Peyer's patch (tissue), 4 donors: Measurements from ENCODE around the gene ZBTB11. TPM values are rescaled to one million over a fixed set of nuclear protein-coding genes. Genes with fewer than 3 reads are reported as not detected.
"Not testable (repeated sequence)": the region's sequence is repeated elsewhere in the genome, so short reads cannot be mapped to it uniquely, and the experiment has no call there.

ENCODE experiments used
- DNase-seq, 3 donors: peaks; one replicate each; pipeline ENCODE4 v3.0.0-alpha.2; 2017 to 2019
- H3K27ac ChIP-seq, 4 donors: fragments of 200-600 bp; sonication (generic); one replicate each; pipeline ENCODE4 v1.5.1; 2016 to 2019
- H3K27me3 ChIP-seq, 2 donors: fragments of 200-600 bp; sonication (generic); one replicate each; pipeline ENCODE4 v1.5.1; 2019
- H3K36me3 ChIP-seq, 3 donors: fragments of 200-600 bp; sonication (generic); one replicate each; pipeline ENCODE4 v1.5.1; 2016 to 2019
- H3K4me1 ChIP-seq, 4 donors: fragments of 200-600 bp; sonication (generic); one replicate each; pipeline ENCODE4 v1.5.1; 2016 to 2019
- H3K4me3 ChIP-seq, 4 donors: fragments of 200-600 bp; sonication (generic); 1 replicate in 3 of 4; 2 replicates in 1 of 4; pipeline ENCODE4 v1.5.1; 2016 to 2019; ENCODE audit warnings: mild to moderate bottlenecking in 1 of 4
- H3K9me3 ChIP-seq, 4 donors: fragments of 200-600 bp; sonication (generic); one replicate each; pipeline ENCODE4 v1.5.1; 2016 to 2019; ENCODE audit warnings: mild to moderate bottlenecking in 1 of 4
- POLR2A ChIP-seq, 2 donors: fragments of 450-650 bp; IDR thresholded peaks; one replicate each; pipeline ENCODE4 v1.5.1; 2017; ENCODE audit warnings: antibody characterized with exemption in 2 of 2, mild to moderate bottlenecking in 2 of 2, moderate library complexity in 2 of 2
- total RNA-seq, 4 donors: library from RNA; depleted of rRNA; stranded (reverse); fragments of >200 nt; gene quantifications; one replicate each; pipeline ENCODE4 v1.1.0, GENCODE V29; 2016
- TF ChIP-seq, protein P1 (sequence below), 6 experiments: fragments of 450-650 bp in 4 of 6; fragments of 200-600 bp in 2 of 6; sonication (generic) in 1 of 6; IDR thresholded peaks; one replicate each; pipeline ENCODE4 v1.5.1; 2017 to 2019; ENCODE audit warnings: antibody characterized with exemption in 6 of 6, mild to moderate bottlenecking in 3 of 6, moderate library complexity in 1 of 6

Gene ZBTB11
- total RNA-seq, 4 donors from 2014 or later, result 15.5 to 25.5 (median 22.9) TPM

- H3K36me3 ChIP-seq, result no peaks in the 10 kb centered on the region
- no peak overlapping the region for H3K4me3 ChIP-seq
- no peaks in the 10 kb centered on the region for H3K4me1 ChIP-seq
- H3K27ac ChIP-seq, result no peak overlapping the region
- H3K9me3 ChIP-seq, result no peaks in the 10 kb centered on the region
- no peak for TF ChIP-seq POLR2A (IDR thresholded peaks at IDR 0.05)
- TF ChIP-seq, protein P1, sequence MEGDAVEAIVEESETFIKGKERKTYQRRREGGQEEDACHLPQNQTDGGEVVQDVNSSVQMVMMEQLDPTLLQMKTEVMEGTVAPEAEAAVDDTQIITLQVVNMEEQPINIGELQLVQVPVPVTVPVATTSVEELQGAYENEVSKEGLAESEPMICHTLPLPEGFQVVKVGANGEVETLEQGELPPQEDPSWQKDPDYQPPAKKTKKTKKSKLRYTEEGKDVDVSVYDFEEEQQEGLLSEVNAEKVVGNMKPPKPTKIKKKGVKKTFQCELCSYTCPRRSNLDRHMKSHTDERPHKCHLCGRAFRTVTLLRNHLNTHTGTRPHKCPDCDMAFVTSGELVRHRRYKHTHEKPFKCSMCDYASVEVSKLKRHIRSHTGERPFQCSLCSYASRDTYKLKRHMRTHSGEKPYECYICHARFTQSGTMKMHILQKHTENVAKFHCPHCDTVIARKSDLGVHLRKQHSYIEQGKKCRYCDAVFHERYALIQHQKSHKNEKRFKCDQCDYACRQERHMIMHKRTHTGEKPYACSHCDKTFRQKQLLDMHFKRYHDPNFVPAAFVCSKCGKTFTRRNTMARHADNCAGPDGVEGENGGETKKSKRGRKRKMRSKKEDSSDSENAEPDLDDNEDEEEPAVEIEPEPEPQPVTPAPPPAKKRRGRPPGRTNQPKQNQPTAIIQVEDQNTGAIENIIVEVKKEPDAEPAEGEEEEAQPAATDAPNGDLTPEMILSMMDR (IDR thresholded peaks at IDR 0.05), result no peak
- H3K27me3 ChIP-seq, result no peaks in the 10 kb centered on the region
- no peak for DNase-seq
Measured at GRCh38 chr3:101624857-101625256, 52.1 kb downstream of the ZBTB11 start.

DNA sequence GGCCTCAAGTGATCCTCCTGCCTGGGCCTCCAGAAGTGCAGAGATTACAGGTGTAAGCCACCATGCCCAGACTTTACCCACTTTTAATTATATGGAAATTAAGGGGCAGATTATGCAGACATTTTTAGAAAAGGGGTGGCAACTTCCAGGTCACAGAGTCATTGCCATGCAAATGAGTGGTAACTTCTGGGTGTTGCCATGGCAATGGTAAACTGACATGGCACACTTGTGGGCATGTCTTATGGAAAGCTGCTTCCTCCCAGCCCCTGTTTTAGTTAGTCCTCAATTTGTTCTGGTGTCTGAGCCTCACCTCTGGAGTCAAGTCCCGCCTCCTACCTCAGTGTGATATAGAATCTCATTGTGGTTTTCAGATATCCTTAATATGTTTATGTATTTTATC is 53.3 kb downstream of the ZBTB11 start:
- Histone ChIP-seq H3K36me3 (no peaks in the 10 kb centered on the region), H3K4me1 (no peaks in the 10 kb centered on the region), H3K4me3 (no peak overlapping the region), H3K27ac (no peak overlapping the region), H3K27me3 (no peaks in the 10 kb centered on the region), H3K9me3 (no peaks in the 10 kb centered on the region)
- no peak for TF ChIP-seq POLR2A (IDR thresholded peaks at IDR 0.05)
- DNase-seq, result no peak

DNA sequence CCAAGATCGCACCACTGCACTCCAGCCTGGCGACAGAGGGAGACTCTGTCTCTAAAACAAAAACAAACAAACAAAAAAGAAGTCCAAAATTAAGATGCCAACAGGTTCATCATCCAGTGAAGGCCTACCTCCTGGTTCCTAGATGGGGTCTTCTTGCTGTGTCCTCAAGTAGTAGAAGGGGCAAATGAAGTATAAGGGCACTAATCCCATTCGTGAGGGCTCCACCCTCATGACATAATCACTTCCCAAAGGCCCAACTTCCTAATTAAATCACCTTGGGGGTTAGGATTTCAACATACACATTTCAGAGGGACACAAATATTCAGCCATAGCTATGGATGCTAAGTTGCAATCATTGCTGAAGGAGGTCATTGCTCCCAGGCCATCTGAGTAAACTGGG is 57.2 kb downstream of the ZBTB11 start:
- Histone ChIP-seq H3K9me3 (no peaks in the 10 kb centered on the region), H3K27me3 (no peaks in the 10 kb centered on the region), H3K36me3 (no peaks in the 10 kb centered on the region), H3K4me1 (no peaks in the 10 kb centered on the region), H3K4me3 (no peak overlapping the region), H3K27ac (no peak overlapping the region)
- TF ChIP-seq POLR2A (IDR thresholded peaks at IDR 0.05), result no peak
- TF ChIP-seq, protein P1 (IDR thresholded peaks at IDR 0.05), result no peak
- no peak for DNase-seq

DNA sequence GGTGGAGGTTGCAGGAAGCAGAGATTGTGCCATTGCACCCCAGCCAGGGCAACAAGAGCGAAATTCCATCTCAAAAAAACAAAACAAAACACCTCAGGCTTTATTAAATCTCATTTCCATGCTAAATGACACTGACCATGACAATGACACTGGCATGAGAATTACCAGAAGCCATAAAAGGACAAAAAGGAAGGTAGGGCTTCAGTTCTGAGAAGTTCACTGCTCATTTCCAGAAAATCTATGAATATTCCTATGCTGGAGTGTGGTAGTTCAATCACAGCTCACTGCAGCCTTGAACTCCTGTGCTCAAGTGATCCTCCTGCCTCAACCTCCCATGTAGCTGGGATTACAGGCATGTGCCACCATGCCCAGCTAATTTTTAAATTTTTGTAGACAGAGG is 58.2 kb downstream of the ZBTB11 start:
- Histone ChIP-seq H3K9me3 (no peaks in the 10 kb centered on the region), H3K36me3 (no peaks in the 10 kb centered on the region), H3K4me3 (no peak overlapping the region), H3K27me3 (no peaks in the 10 kb centered on the region), H3K4me1 (no peaks in the 10 kb centered on the region), H3K27ac (no peak overlapping the region)
- no peak for DNase-seq
- TF ChIP-seq POLR2A (IDR thresholded peaks at IDR 0.05), result no peak
- TF ChIP-seq, protein P1 (IDR thresholded peaks at IDR 0.05), result no peak

DNA sequence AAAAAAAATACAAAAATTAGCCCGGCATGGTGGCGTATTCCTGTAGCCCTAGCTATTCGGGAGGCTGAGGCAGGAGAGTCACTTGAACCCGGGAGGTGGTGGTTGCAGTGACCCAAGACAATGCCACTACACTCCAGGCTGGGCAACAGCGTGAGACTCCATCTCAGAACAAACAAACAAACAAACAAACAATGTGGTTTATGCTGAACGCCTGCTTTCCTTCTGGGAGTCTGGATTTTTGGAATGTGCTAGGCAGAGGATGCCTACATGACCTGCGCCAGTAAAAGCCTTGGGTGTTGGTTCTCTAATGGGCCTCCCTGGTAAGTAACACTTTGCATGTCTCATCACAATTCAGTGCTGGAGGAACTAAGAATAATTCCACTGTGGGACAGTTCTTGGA is 59.5 kb downstream of the ZBTB11 start:
- Histone ChIP-seq H3K27me3 (no peaks in the 10 kb centered on the region), H3K9me3 (no peaks in the 10 kb centered on the region), H3K4me3 (no peak overlapping the region), H3K27ac (no peak overlapping the region), H3K4me1 (no peaks in the 10 kb centered on the region), H3K36me3 (no peaks in the 10 kb centered on the region)
- DNase-seq, result no peak
- TF ChIP-seq, protein P1 (IDR thresholded peaks at IDR 0.05), result no peak
- no peak for TF ChIP-seq POLR2A (IDR thresholded peaks at IDR 0.05)

- Histone ChIP-seq H3K27me3 (no peaks in the 10 kb centered on the region), H3K36me3 (no peaks in the 10 kb centered on the region), H3K9me3 (no peaks in the 10 kb centered on the region), H3K27ac (no peak overlapping the region), H3K4me1 (no peaks in the 10 kb centered on the region), H3K4me3 (no peak overlapping the region)
- TF ChIP-seq, protein P1 (IDR thresholded peaks at IDR 0.05), result no peak
- no peak for TF ChIP-seq POLR2A (IDR thresholded peaks at IDR 0.05)
- DNase-seq, result no peak
Measured at GRCh38 chr3:101615525-101615924, 61.4 kb downstream of the ZBTB11 start.

DNA sequence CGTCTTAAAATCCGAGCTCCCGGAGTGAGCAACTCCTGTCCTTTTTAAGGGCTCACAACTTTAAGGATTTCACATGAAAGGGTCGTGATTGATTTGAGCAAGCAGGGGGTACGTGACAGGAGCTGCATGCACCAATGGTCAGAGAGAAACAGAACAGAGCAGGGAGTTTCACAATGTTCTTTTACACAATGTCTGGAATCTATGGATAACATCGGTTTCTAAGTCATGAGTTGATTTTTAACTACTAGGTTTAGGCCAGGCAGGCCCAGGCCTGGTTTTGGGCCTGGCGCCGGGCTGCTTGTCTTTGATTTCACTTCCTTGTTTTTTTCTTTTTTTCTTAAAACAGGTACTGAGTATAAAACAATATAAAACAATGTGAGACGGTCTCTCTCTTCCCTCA is 63.9 kb downstream of the ZBTB11 start:
- not testable (repeated sequence) for DNase-seq, H3K4me1 ChIP-seq, H3K36me3 ChIP-seq, H3K4me3 ChIP-seq, H3K27ac ChIP-seq, H3K9me3 ChIP-seq, H3K27me3 ChIP-seq
